MCF 10A (cell line): ENCODE data around the gene RELL1. TPM values are rescaled to one million over a fixed set of nuclear protein-coding genes. Genes with fewer than 3 reads are reported as not detected.

Experiments
- BruUV-seq: library from RNA; stranded (reverse); fragments of 400-500 nt; replicated peaks from 2 replicates; lab custom pipeline; 2021; lab: Mats Ljungman, UMichigan
- CTCF ChIA-PET: fragments of 300-600 bp; sonication (Branson Sonifier 250); formaldehyde crosslinking; extraction: SDS; loops from one replicate; lab custom pipeline; 2021; ENCODE audit warnings: antibody characterized with exemption, inconsistent platforms; lab: Yijun Ruan, JAX
- POLR2A ChIA-PET: fragments of 300-600, 350-650 bp; sonication (Branson Sonifier 250); formaldehyde crosslinking; extraction: SDS; loops from one replicate; lab custom pipeline; 2020; ENCODE audit warnings: antibody characterized with exemption, inconsistent platforms; lab: Yijun Ruan, JAX
- DNase-seq: peaks from one replicate; pipeline ENCODE4 v3.0.0-alpha.2; 2018; ENCODE audit not compliant: unreplicated experiment
- H3K27ac Mint-ChIP-seq: one replicate; pipeline ENCODE4 v1.8.0; 2022; ENCODE audit warnings: mild to moderate bottlenecking, low read depth, mixed read lengths; ENCODE audit not compliant: unreplicated experiment
- H3K27me3 Mint-ChIP-seq: one replicate; pipeline ENCODE4 v1.8.0; 2022; ENCODE audit warnings: mixed read lengths; ENCODE audit not compliant: insufficient read depth, unreplicated experiment
- H3K36me3 Mint-ChIP-seq: one replicate; pipeline ENCODE4 v1.8.0; 2022; ENCODE audit warnings: mild to moderate bottlenecking, moderate library complexity, mixed read lengths; ENCODE audit not compliant: insufficient read depth, unreplicated experiment
- H3K4me1 Mint-ChIP-seq: one replicate; pipeline ENCODE4 v1.8.0; 2022; ENCODE audit warnings: mixed read lengths; ENCODE audit not compliant: insufficient read depth, unreplicated experiment
- H3K4me3 Mint-ChIP-seq: one replicate; pipeline ENCODE4 v1.8.0; 2022; ENCODE audit warnings: mild to moderate bottlenecking, moderate library complexity, mixed read lengths; ENCODE audit not compliant: unreplicated experiment
- H3K9me3 Mint-ChIP-seq: one replicate; pipeline ENCODE4 v1.8.0; 2022; ENCODE audit warnings: mixed read lengths; ENCODE audit not compliant: unreplicated experiment
- intact Hi-C: fragments of 100-400 bp; cut with micrococcal nuclease; formaldehyde crosslinking; loops from 2 replicates; pipeline ENCODE4 v1.14.1; 2022
- total RNA-seq: library from RNA; stranded (reverse); gene quantifications from 2 replicates; pipeline ENCODE4 v1.2.3, GENCODE V29; 2022
- TF ChIP-seq, protein P1 (sequence below): fragments of 200-600 bp; IDR thresholded peaks from one replicate; pipeline ENCODE4 v1.8.0; 2022; ENCODE audit warnings: antibody characterized with exemption, mild to moderate bottlenecking; ENCODE audit not compliant: unreplicated experiment

The RELL1 gene
- total RNA-seq, 1 experiment from 2014 or later, result 28.6 TPM

DNA sequence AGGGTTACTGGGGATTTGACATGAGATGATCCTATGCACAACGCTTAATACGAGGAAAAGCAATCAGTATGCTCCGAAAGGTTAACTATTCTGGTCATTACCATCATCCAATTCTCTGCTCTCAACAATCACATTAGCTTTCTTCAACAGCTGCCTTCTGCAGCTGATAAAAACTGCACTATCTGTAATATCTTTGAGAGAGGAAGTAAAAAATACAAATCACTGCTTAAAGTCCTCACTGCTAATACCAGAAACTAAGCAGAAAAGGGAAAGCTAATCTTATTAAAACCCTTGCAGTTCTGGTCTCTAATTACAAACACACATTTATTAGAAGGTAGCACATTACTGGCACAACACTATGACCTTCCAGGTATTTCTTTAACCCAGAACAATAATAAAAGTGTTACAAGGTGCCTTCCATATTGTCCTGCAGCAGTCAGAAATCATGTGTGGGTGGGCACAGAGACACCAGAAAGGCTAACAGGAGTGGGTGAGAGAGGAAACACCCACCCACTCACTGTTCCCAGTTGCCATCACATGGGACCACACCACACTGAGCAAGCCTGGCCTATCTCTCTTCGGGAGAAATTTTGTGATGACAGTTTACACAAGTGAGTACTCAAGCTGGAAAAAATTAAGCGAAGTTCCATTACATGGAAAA is 71.0 kb downstream of the RELL1 start:
- Mint-ChIP-seq H3K4me3 (no peak overlapping the region), H3K27ac (no peak overlapping the region), H3K27me3 (no peaks in the 10 kb centered on the region), H3K4me1 (no peaks in the 10 kb centered on the region), H3K36me3 (peaks cover 7% of the 10 kb centered on the region), H3K9me3 (no peaks in the 10 kb centered on the region)
- no peak for DNase-seq
- no TSS peak for BruUV-seq
- intact Hi-C loops, result no loop called here
- TF ChIP-seq, protein P1, sequence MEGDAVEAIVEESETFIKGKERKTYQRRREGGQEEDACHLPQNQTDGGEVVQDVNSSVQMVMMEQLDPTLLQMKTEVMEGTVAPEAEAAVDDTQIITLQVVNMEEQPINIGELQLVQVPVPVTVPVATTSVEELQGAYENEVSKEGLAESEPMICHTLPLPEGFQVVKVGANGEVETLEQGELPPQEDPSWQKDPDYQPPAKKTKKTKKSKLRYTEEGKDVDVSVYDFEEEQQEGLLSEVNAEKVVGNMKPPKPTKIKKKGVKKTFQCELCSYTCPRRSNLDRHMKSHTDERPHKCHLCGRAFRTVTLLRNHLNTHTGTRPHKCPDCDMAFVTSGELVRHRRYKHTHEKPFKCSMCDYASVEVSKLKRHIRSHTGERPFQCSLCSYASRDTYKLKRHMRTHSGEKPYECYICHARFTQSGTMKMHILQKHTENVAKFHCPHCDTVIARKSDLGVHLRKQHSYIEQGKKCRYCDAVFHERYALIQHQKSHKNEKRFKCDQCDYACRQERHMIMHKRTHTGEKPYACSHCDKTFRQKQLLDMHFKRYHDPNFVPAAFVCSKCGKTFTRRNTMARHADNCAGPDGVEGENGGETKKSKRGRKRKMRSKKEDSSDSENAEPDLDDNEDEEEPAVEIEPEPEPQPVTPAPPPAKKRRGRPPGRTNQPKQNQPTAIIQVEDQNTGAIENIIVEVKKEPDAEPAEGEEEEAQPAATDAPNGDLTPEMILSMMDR, result no peak
- CTCF ChIA-PET, result interaction anchor here (8.3 kb wide), 1 partner anchor 12 kb away, joined by 66 read pairs; no protein-coding TSS in a partner anchor
- POLR2A ChIA-PET, result no interaction called here

DNA sequence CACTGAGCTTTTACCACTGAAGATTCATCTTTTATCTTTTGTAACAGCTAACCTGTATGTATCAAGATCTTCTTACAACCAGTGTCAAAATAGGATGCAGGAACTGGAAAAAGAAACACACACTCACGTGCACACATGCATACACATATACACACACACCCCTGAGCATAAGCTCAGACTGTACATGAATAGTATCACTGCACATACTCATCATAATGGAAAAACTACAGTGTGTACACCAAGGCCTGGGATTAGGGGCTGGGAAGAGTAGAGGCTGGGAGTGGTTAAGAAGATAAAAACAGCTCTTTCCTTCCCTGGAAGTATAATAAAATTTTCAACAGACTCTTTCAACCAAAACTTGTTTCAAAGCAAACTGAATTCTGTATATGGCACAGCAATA is 73.4 kb downstream of the RELL1 start:
- no peak overlapping the region for H3K27ac Mint-ChIP-seq
- H3K9me3 Mint-ChIP-seq, result no peaks in the 10 kb centered on the region
- TF ChIP-seq, protein P1, result no peak
- no peaks in the 10 kb centered on the region for H3K4me1 Mint-ChIP-seq
- H3K27me3 Mint-ChIP-seq, result no peaks in the 10 kb centered on the region
- intact Hi-C loops, result no loop called here
- ChIA-PET CTCF (interaction anchor here (0.6 to 8.3 kb wide), 4 partner anchors 9 to 189 kb away, joined by 5 to 66 read pairs (median 5); no protein-coding TSS in a partner anchor), POLR2A (no interaction called here)
- no peak overlapping the region for H3K4me3 Mint-ChIP-seq
- peaks cover 7% of the 10 kb centered on the region for H3K36me3 Mint-ChIP-seq
- no TSS peak for BruUV-seq
- no peak for DNase-seq

DNA sequence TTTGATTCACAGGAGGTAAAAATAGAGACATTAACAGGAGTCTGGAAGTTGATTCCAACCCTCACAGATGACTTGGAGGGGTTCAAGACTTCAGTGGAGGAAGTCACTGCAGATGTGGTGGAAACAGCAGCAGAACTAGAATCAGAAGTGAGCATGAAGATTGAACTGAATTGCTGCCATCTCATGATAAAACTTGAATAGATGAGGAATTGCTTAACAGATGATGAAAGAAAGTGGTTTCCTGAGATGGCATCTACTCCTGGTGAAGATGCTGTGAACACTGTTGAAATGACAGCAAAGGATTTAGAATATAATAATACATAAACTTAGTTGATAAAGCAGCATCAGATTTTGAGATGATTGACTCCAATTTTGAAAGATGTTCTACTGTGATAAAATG is 76.5 kb downstream of the RELL1 start:
- Mint-ChIP-seq H3K27me3 (no peaks in the 10 kb centered on the region), H3K36me3 (peaks cover 7% of the 10 kb centered on the region), H3K4me3 (no peak overlapping the region), H3K4me1 (peaks cover 3% of the 10 kb centered on the region), H3K9me3 (no peaks in the 10 kb centered on the region), H3K27ac (no peak overlapping the region)
- CTCF ChIA-PET, result interaction anchor here (0.6 to 1.0 kb wide), 2 partner anchors 13 to 184 kb away, joined by 3 read pairs; no protein-coding TSS in a partner anchor
- intact Hi-C loops, result no loop called here
- POLR2A ChIA-PET, result no interaction called here
- DNase-seq, result no peak
- no TSS peak for BruUV-seq
- TF ChIP-seq, protein P1, result no peak

DNA sequence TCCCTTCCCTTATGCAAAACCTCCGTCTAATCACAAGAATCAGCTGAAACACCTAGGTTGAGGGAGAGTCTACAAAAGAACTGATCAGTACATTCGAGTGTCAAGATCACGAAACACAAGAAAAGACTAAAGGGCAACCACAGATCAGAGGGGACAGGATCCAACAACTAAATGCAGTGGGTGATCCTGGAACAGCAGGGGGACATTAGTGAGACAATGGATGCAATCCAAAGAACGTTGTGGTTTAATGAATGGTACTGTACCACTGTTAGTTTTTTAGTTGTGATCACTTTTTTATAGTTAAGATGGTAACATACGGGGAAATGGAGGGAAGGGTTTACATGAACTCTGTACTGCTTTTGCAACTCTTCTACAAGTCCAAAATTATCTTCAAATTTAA is 79.2 kb downstream of the RELL1 start:
- H3K4me1 Mint-ChIP-seq, result peaks cover 14% of the 10 kb centered on the region
- ChIA-PET CTCF (interaction anchor here (1.1 kb wide), 1 partner anchor 197 kb away, joined by 5 read pairs; no protein-coding TSS in a partner anchor), POLR2A (no interaction called here)
- no peaks in the 10 kb centered on the region for H3K9me3 Mint-ChIP-seq
- BruUV-seq, result no TSS peak
- no peak overlapping the region for H3K27ac Mint-ChIP-seq
- H3K4me3 Mint-ChIP-seq, result no peak overlapping the region
- H3K27me3 Mint-ChIP-seq, result no peaks in the 10 kb centered on the region
- intact Hi-C loops, result no loop called here
- TF ChIP-seq, protein P1, result no peak
- no peak for DNase-seq
- peaks cover 7% of the 10 kb centered on the region for H3K36me3 Mint-ChIP-seq
